Thymus (tissue), 11 donors: ENCODE measurements around the gene CNGB1. TPM values are rescaled to one million over a fixed set of nuclear protein-coding genes. Genes with fewer than 3 reads are reported as not detected.

Experiments
- DNase-seq, 9 donors: peaks; one replicate each; pipeline ENCODE4 v3.0.0-alpha.2; 2013; ENCODE audit warnings: low spot score in 9 of 9, low read depth in 6 of 9, missing footprints in 1 of 9
- H3K27ac ChIP-seq, 2 donors: one replicate each; pipeline ENCODE4 v1.5.1; 2013; ENCODE audit warnings: control low read depth in 1 of 2, low read depth in 1 of 2, low read length in 1 of 2, mild to moderate bottlenecking in 1 of 2, moderate library complexity in 1 of 2
- H3K27me3 ChIP-seq, 2 donors: one replicate each; pipeline ENCODE4 v1.5.1; 2013; ENCODE audit warnings: low read length in 1 of 2; ENCODE audit not compliant: control insufficient read depth in 2 of 2, insufficient read depth in 1 of 2
- H3K36me3 ChIP-seq, 2 donors: one replicate each; pipeline ENCODE4 v1.5.1; 2013; ENCODE audit warnings: low read length in 1 of 2, mild to moderate bottlenecking in 1 of 2, moderate library complexity in 1 of 2; ENCODE audit not compliant: control insufficient read depth in 2 of 2, insufficient read depth in 2 of 2
- H3K4me1 ChIP-seq, 2 donors: one replicate each; pipeline ENCODE4 v1.5.1; 2013; ENCODE audit warnings: low read length in 2 of 2; ENCODE audit not compliant: control insufficient read depth in 2 of 2, insufficient read depth in 2 of 2
- H3K4me3 ChIP-seq, 2 donors: one replicate each; pipeline ENCODE4 v1.5.1; 2013; ENCODE audit warnings: low read length in 2 of 2, control low read depth in 1 of 2, mild to moderate bottlenecking in 1 of 2
- H3K9me3 ChIP-seq, 2 donors: one replicate each; pipeline ENCODE4 v1.5.1; 2013; ENCODE audit warnings: low read length in 1 of 2, mild to moderate bottlenecking in 1 of 2; ENCODE audit not compliant: control insufficient read depth in 2 of 2, insufficient read depth in 1 of 2
- WGBS: extraction: QIAGEN DNeasy Blood & Tissue Kit; methylation state at CpG from one replicate; pipeline ENCODE4 v1.1.7; 2013; 5-methylcytosine and 5-hydroxymethylcytosine counted together
- polyA plus RNA-seq: library from polyadenylated mRNA; stranded (reverse); fragments of 200-250 nt; gene quantifications from one replicate; pipeline ENCODE4 v1.2.3, GENCODE V29; 2013
- total RNA-seq: library from RNA; stranded (reverse); fragments of 120-200 nt; gene quantifications from one replicate; pipeline ENCODE4 v1.2.4, GENCODE V29; 2013
- donor health status: healthy.

Gene CNGB1
- total and polyA plus RNA-seq, 2 donors: 0.19 to 0.43 TPM

DNA sequence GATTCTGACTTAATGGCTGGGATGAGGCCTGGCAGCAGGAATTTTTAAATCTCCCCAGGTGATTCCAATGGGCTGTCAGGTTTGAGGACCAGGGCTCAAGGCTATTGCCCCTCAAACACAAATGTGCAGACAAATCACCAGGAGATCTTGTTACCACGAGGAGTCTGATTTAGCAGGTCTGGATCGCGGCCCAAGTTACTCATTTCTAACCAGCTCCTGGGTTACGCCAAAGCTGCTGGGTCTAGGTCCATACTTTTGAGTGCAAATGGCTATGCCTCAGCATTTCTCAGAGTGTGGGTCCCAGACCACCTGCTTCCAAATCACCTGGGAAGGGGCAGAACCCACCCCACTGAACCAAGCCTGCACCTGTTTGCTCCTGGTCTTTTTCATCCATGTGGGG lies 33.1 kb downstream of the CNGB1 start:
- DNase-seq: no peak
- H3K27ac ChIP-seq: no peak overlapping the region
- no peaks in the 10 kb centered on the region for H3K9me3 ChIP-seq
- H3K36me3 ChIP-seq: no peaks in the 10 kb centered on the region
- 93% methylated on average over 4 of the region's 4 CpGs for WGBS
- no peaks in the 10 kb centered on the region for H3K27me3 ChIP-seq
- no peaks in the 10 kb centered on the region for H3K4me1 ChIP-seq
- no peak overlapping the region for H3K4me3 ChIP-seq

GRCh38 chr16:57935904-57936303 lies 35.0 kb downstream of the CNGB1 start:
- 86% methylated on average over 4 of the region's 4 CpGs for WGBS
- H3K36me3 ChIP-seq: no peaks in the 10 kb centered on the region
- H3K27me3 ChIP-seq: no peaks in the 10 kb centered on the region
- no peaks in the 10 kb centered on the region for H3K4me1 ChIP-seq
- no peak overlapping the region for H3K27ac ChIP-seq
- no peaks in the 10 kb centered on the region for H3K9me3 ChIP-seq
- no peak overlapping the region for H3K4me3 ChIP-seq
- no peak for DNase-seq

GRCh38 chr16:57930533-57930932 lies 40.4 kb downstream of the CNGB1 start:
- Histone ChIP-seq H3K27me3 (no peaks in the 10 kb centered on the region), H3K9me3 (no peaks in the 10 kb centered on the region), H3K36me3 (no peaks in the 10 kb centered on the region), H3K4me1 (no peaks in the 10 kb centered on the region), H3K27ac (no peak overlapping the region), H3K4me3 (no peak overlapping the region)
- 96% methylated on average over 2 of the region's 2 CpGs for WGBS
- no peak for DNase-seq

- WGBS: 92% methylated on average over 3 of the region's 3 CpGs
- H3K27ac ChIP-seq: no peak overlapping the region
- no peaks in the 10 kb centered on the region for H3K4me1 ChIP-seq
- no peaks in the 10 kb centered on the region for H3K27me3 ChIP-seq
- no peaks in the 10 kb centered on the region for H3K36me3 ChIP-seq
- H3K9me3 ChIP-seq: no peaks in the 10 kb centered on the region
- DNase-seq: no peak
- no peak overlapping the region for H3K4me3 ChIP-seq
Measured at GRCh38 chr16:57929250-57929649, 41.7 kb downstream of the CNGB1 start.

GRCh38 chr16:57926041-57926440 lies 44.9 kb downstream of the CNGB1 start:
- Histone ChIP-seq H3K27me3 (no peaks in the 10 kb centered on the region), H3K9me3 (no peaks in the 10 kb centered on the region), H3K36me3 (no peaks in the 10 kb centered on the region), H3K4me3 (no peak overlapping the region), H3K4me1 (no peaks in the 10 kb centered on the region), H3K27ac (no peak overlapping the region)
- no peak for DNase-seq
- WGBS: 99% methylated on average over 2 of the region's 2 CpGs

DNA sequence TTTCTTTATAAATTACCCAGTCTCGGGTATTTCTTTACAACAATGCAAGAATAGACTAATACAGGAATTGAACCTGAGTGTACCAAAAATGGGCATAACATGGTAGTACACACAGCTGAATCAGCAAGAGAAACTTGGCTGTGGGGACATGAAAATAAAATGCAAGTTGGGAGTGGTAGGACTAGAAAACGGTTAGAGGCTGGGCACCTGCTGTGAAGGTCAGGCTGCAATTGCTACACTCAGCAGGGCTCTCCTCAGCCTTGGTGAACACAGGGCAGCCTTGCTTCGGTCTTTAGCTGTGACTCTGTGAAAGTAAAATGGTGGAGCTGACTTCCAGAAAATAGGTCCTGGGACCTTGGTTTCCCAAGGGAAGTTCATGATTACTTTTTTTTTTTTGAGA lies 45.6 kb downstream of the CNGB1 start:
- DNase-seq: no peak
- Histone ChIP-seq H3K4me1 (no peaks in the 10 kb centered on the region), H3K36me3 (no peaks in the 10 kb centered on the region), H3K27me3 (no peaks in the 10 kb centered on the region), H3K9me3 (no peaks in the 10 kb centered on the region), H3K27ac (no peak overlapping the region), H3K4me3 (no peak overlapping the region)
- 76% methylated on average over 3 of the region's 3 CpGs for whole genome bisulfite sequencing

GRCh38 chr16:57924514-57924913 lies 46.4 kb downstream of the CNGB1 start:
- Histone ChIP-seq H3K4me1 (no peaks in the 10 kb centered on the region), H3K4me3 (no peak overlapping the region), H3K27me3 (no peaks in the 10 kb centered on the region), H3K27ac (no peak overlapping the region), H3K36me3 (no peaks in the 10 kb centered on the region), H3K9me3 (no peaks in the 10 kb centered on the region)
- WGBS: 97% methylated on average over 6 of the region's 6 CpGs
- DNase-seq: no peak

- no peaks in the 10 kb centered on the region for H3K9me3 ChIP-seq
- no peaks in the 10 kb centered on the region for H3K36me3 ChIP-seq
- 97% methylated on average over 2 of the region's 2 CpGs for WGBS
- no peak for DNase-seq
- no peaks in the 10 kb centered on the region for H3K27me3 ChIP-seq
- H3K27ac ChIP-seq: no peak overlapping the region
- H3K4me1 ChIP-seq: no peaks in the 10 kb centered on the region
- H3K4me3 ChIP-seq: no peak overlapping the region
Measured at GRCh38 chr16:57923841-57924240, 47.1 kb downstream of the CNGB1 start.

- WGBS: 93% methylated on average over 2 of the region's 2 CpGs
- Histone ChIP-seq H3K4me3 (no peak overlapping the region), H3K9me3 (no peaks in the 10 kb centered on the region), H3K36me3 (no peaks in the 10 kb centered on the region), H3K27ac (no peak overlapping the region), H3K27me3 (no peaks in the 10 kb centered on the region), H3K4me1 (no peaks in the 10 kb centered on the region)
- DNase-seq: no peak
Measured at GRCh38 chr16:57923418-57923817, 47.5 kb downstream of the CNGB1 start.

DNA sequence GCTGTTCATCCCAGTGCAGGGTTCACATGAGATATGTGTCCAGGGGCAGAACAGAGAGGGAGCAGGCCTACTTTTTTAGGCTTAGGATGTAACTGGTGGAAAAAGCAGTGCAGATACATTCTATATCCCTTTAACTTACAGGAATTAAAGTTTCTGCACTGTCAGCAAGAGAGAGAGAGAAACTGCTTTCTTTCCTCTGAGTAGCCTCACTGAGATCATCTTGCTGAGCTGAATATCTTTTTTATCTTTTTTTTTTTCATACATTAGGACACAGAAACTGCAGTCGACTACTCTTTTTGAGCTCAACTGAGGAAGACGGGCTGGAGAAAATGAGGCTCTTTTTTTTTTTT lies 50.1 kb downstream of the CNGB1 start:
- Histone ChIP-seq H3K9me3 (no peaks in the 10 kb centered on the region), H3K27ac (no peak overlapping the region), H3K4me1 (no peaks in the 10 kb centered on the region), H3K27me3 (no peaks in the 10 kb centered on the region), H3K4me3 (no peak overlapping the region), H3K36me3 (no peaks in the 10 kb centered on the region)
- 75% methylated on average over 2 of the region's 2 CpGs for whole genome bisulfite sequencing
- DNase-seq: no peak
